ENCODE results near the gene UNC13A.

The UNC13A gene

DNA sequence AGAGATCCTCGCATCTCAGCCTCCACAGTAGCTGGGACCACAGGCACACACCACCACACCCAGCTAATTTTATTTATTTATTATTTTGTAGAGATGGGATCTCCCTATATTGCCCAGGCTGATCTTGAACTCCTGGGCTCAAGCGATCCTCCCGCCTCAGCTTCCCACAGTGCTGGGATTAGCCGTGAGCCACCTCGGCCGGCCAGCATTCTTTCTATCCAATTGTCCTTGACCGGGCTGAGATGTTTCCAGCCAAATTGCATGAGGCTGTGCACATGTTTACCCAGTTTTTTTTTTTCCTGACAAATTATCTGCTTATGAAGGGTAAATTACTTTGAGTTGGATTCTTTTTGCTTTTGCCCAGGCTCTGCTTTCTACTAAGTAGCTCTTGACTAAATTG, 28.2 kb downstream of the UNC13A start:
- no peak for DNase-seq

- DNase-seq, result no peak
Measured at GRCh38 chr19:17658666-17659065, 29.5 kb downstream of the UNC13A start.

DNA sequence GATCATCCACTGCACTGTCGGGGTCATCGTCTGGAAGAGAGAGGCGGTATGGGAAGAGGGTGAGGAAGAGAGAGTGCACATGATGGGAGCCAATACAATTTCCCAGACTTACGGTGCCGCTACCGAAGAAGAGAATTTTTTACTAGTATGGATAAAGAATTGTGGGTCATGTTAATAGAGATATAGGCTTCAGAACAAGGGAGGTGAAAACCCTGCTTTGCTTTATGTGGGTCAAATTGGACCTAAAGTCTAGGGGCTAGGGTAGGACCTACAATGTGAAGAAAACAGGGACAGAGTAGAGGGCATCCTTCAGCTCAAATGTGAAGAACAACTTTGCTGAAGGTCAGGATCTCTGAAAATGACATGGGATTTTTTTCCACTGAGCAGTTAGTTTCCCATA, 29.9 kb downstream of the UNC13A start:
- no peak for DNase-seq

DNA sequence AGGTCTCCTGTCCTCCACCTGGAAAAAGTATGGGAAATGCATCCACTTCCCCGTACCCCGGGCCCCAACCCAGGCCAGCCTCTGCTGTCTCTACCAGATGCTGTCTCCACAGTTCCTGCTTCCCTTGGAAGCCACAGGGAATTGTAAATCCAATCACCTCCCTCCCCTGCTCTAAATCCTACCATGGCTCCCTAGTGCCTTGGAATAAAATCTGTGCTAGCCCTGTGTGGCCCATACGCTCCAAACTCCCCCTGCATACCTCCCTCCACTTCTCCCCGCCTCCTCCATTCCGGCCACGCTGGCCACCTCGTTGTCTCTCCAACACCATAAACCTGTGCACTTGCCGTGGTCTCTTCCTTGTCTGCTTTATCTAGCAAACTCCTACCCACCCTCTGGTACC, 31.2 kb downstream of the UNC13A start:
- DNase-seq, result no peak

GRCh38 chr19:17655751-17656472, 32.2 kb downstream of the UNC13A start:
- DNase-seq, result no peak

DNA sequence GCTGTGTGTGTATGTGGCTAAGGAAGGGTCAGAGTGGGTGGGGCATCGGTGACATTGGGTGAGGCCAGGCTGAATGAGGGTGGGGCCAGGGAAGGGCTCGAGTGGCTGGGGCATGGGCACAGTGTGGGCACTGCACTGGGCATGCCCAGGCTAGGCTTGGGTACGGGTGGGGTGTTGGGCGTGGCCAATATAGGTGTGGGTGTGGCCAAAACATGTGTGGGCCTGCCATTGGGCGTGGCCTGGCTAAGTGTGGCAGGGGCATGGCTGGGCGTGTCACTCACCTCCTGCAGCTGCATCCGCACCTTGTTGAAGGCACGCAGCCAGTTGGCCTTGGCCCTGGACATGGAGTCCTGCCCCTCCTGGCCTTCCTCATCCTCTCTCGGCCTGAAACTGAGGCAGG, 33.2 kb downstream of the UNC13A start:
- no peak for DNase-seq

- DNase-seq, result no peak
Measured at GRCh38 chr19:17652627-17653026, 35.5 kb downstream of the UNC13A start.

- DNase-seq, result no peak
Measured at GRCh38 chr19:17648786-17649185, 39.4 kb downstream of the UNC13A start.

DNA sequence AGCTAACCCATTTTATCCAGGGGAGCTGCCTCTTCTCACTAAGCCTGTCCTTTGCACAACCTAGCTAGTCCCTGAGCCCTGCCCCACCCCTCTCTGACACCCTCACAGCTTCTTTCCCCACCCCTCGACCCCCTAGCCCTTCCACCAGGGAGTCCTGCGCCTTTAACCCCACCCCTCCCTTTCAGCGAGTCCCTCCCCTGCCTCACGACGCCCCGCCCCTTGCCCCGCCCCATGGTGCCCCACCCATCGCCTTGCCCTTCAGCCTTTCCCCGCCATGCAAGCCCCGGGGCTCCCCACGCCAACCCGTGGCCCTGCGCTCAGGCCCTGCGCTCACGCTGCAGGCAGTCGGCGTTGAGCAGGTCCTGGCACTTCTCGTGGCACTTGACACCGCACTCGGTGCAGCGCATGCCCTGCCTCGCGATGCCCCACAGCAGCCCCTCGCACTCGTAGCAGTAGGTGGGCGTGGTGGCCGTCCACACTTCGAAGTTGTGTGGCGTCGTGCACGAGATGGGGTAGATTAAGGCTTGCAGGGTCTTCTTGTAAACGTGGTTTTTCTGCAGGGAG, 40.0 kb downstream of the UNC13A start:
- DNase-seq, result no peak

DNA sequence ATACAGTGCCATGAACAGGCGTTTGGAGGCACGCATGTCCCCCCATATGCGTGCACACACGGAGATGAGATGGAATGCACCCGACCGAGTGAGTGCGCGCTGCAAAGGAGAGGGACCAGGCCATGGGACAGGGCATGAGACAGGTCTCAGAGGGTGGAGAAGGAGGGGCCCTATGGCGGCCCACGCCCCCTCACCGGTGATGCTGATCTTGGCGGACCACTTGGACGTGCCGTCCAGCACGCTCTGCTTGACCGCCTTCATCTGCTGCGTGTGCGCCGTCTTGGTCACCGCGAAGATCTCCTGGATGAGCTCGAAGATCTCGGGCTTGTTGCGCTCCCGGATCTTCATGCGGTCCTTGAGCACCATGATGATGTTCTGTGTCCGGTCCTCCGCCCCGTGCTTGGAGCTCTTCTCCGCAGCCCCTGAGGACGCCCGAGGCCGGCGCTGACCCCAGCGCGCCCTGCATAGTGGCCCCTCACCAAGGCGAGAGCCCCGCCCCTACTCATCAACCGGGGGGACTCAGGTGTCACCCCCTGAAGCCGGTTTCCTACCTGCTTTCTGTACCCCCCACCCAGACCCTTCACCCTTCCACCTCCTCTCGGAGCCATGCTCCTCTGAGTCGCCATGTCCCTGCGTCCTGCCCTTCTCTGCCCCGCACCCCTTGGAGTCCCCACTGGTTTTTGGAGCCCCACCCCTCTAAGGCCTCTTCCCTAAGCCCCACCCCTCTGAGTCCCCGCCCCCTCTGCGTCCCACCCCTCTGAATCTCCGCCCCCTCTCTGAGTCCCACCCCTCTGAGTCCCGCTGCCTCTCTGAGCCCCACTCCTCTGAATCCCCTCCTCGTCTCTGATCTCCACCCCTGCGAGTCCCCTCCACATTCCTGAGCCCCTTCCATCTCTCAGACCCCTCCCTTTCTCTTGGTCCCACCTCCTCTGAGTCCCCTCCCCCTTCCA, 40.8 kb downstream of the UNC13A start:
- no peak for DNase-seq

GRCh38 chr19:17646441-17646840, 41.7 kb downstream of the UNC13A start:
- DNase-seq, result no peak

DNA sequence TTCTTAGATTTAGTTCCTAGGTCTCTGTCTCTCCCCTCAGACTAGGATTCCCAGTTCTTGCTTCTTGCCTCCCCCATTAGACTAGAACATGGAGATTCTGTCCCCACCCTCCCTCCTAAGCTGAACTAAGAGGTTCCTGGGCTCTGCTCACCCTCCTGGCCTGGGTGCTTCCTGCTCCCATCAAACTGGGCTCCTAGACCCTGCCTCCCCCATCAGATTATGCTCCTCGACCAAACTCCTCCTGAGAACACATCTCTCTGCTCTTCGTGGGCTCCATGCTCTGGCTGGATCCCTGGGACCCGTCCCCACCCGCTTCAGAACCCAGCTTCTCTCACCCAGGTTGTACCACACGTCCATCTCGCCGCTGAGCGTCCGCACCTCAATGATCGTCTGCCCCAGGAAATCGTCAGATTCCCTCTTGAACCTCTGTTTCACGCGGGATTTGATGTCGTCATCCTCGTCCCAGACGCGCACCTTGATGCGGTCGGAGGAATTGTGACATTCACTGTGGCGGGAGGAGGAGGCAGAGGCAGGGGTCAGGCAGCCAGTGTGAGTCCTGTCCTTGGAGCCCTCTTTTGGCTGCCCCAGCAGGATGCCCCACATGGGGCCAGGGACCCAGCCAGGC, 42.7 kb downstream of the UNC13A start:
- no peak for DNase-seq

DNA sequence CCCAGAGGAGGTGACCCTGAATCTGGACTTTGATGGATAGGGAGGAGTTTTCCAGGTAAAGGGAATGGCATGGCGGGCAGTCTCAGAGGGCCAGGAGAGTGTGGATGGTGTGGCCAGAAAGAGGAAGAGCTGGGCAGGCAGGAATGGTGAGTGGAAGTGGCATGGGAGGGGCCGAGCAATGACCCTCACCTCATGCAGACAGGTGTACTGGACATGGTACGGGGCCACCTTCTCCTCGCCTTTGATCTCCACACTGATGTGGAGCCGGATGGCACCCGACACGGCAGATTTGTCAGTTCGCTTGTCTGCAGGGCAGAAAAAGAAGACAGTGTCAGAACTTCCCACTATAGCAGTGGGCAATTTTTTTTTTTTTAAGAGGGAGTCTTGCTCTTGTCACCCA, 45.5 kb downstream of the UNC13A start:
- no peak for DNase-seq

DNA sequence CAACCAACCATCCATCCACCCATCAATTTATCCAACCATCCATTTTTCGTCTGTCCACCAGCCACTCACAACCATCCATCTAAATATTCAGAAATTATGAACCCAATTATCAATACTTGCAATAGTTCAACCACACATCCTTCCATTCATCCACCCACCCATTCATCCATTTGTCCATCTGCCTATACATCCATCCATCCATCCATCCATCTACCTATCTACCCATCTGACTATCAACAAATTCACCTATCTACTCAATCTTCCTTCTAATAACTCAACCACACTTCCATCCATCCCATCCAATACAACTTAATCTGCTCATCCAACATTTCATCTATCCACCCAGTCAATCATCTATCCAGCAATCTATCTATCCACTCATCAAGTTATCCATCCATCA, 46.3 kb downstream of the UNC13A start:
- no peak for DNase-seq

DNA sequence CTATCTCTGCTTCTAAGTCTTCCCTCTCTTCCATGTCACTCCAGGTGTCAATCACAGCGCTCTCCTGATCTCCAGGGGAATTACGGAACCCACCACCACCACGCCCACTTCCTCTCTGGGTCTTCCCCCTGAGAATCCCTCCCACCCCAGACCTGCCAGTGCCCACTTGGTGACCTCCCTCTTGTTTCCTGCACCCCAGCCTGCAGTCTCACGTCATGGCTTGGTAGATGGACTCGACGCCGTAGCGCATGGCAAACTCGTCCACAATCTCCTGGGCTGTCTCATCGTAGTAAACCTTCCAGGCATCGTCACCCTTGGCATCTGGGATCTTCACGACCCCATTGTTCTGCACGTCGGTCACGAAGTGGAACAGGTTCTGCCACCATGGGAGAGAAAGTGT, 47.0 kb downstream of the UNC13A start:
- DNase-seq, result no peak

GRCh38 chr19:17633700-17634099, 54.5 kb downstream of the UNC13A start:
- DNase-seq, result no peak

GRCh38 chr19:17632577-17632976, 55.6 kb downstream of the UNC13A start:
- DNase-seq, result no peak

- DNase-seq, result no peak
Measured at GRCh38 chr19:17629760-17630159, 58.4 kb downstream of the UNC13A start.

DNA sequence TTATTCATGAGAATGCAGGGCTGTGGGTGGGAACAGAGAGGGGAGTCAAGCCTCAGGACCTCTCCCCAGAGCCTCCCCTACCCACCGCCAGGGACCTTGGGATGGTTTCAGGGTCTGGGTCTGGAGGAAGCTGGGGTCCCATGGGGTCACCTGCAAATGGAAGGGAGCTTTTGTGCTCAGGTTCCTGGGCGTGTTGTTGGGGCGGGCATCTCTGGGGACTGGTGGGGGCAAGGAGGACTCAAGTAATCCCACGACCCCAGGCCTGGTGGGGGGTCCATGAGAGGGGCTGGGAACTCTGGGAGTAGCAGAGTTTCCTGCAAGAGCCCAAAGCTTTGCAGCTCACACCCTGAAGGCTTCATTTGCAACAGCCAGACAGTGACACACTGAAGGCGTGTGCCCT, 60.2 kb downstream of the UNC13A start:
- DNase-seq, result no peak

DNA sequence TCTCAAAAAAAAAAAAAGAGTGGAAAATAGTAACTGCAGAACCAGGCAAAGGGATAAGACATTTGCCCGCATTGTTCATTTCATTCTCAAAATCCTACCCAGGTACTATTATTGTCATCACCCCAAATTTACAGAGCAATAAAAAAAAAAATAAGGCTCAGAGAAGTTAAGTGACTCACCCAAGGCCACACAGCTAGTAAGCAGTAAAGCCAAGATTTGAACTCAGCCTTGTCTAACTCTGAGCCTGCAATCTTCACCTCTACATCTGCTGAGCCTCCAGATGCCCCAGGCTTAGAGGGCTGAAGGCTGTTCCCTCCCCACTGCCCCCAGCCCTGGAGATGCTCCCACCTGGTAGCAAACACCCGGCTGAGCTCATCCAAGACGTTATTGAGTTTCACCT, 61.0 kb downstream of the UNC13A start:
- DNase-seq, result no peak

DNA sequence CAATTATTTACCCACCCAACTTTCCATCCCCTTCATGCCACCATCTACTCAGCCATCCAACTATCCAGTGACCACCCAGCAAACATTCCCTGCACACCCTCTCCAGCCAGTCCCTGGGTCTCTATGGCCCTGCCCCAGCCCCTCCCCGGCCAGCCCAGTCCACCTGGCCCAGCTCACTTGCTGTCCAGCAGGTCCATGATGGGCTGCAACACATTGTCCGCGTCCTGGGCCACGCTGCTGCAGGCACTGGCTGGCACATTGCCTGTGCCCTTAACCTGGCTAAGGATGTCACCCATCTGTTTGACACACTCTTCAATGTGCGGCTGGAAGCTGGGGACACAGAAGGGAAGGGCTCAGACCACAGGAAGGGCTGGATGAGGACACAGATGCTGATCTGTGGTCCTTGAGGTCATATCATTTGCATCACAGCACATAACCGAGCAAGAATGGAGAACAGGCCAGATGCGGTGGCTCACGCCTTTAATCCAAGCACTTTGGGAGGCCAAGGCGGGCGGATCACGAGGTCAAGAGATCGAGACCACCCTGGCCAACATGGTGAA, 61.6 kb downstream of the UNC13A start:
- no peak for DNase-seq

GRCh38 chr19:17625980-17626379, 62.2 kb downstream of the UNC13A start:
- no peak for DNase-seq

GRCh38 chr19:17625043-17625442, 63.1 kb downstream of the UNC13A start:
- DNase-seq, result no peak

Measured in NCI-H1048 (cell line).